Vagina (tissue), 2 donors: ENCODE results near the gene KRTAP10-4.

ENCODE experiments used
- CTCF ChIP-seq, 3 experiments: fragments of 450-650 bp in 2 of 3; fragments of 200-600 bp in 1 of 3; sonication (generic) in 1 of 3; IDR thresholded peaks; one replicate each; pipeline ENCODE4 v1.5.1; 2017 to 2019; ENCODE audit warnings: antibody characterized with exemption in 3 of 3, mild to moderate bottlenecking in 2 of 3, moderate library complexity in 2 of 3
- POLR2A ChIP-seq, 2 donors: fragments of 450-650 bp; IDR thresholded peaks; one replicate each; pipeline ENCODE4 v1.6.1; 2017; ENCODE audit warnings: antibody characterized with exemption in 2 of 2, mild to moderate bottlenecking in 2 of 2, moderate library complexity in 2 of 2

DNA sequence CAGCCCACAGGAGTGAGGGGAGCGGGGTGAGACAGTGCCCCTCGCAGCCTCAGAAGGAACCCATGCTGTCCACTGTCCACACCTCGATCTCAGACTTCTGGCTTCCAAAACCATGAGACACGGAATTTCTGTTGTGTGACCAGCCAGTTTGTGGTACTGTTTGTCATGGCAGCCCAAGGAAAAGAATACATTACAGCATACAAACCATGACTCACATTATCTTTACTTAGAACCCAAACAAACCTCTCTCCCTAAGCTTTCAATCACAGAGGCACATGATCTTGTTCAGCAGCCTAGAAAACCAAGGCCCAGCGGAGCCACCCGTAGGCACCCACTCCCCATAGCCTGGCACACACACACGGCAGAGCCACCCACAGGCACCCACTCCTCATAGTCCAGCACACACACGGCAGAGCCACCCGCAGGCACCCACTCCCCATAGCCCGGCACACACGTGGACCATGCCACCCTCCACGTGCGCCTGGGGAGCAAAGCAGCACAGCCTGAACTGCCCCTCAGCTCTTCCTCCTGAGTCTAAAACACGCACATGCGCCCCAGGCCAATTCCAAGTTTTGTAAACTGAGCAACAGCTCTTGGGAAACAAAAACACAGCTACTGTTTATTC is 458 bp upstream of the KRTAP10-4 start:
- TF ChIP-seq CTCF (IDR thresholded peaks at IDR 0.05) (no peak), POLR2A (IDR thresholded peaks at IDR 0.05) (no peak)
